GM12892 (cell line): ENCODE measurements around the gene PPCS.

Source experiments
- POLR2A ChIP-seq: IDR thresholded peaks from 2 replicates; pipeline ENCODE4 v1.6.1; 2011; ENCODE audit warnings: low read depth, low read length, control low read depth
- POLR2AphosphoS5 ChIP-seq: IDR thresholded peaks from 2 replicates; pipeline ENCODE4 v1.6.1; 2011; ENCODE audit warnings: low read depth, low read length, control low read depth
- TAF1 ChIP-seq: IDR thresholded peaks from 2 replicates; pipeline ENCODE4 v1.6.1; 2011; ENCODE audit warnings: low read depth, mild to moderate bottlenecking, control low read depth, low read length, borderline replicate concordance

- TF ChIP-seq POLR2A: no peak
- TF ChIP-seq TAF1: no peak
- TF ChIP-seq POLR2AphosphoS5: no peak
These were observed 23.3 kb downstream of the PPCS start for GRCh38 chr1:42479621-42480020.
